Hematopoietic multipotent progenitor cell treated with erythropoietin and hydrocortisone succinate and interleukin-3 and kit ligand, for 17 days (in vitro differentiated cells): ENCODE data around the gene THSD1.
"Not testable (repeated sequence)": the region's sequence is repeated elsewhere in the genome, so short reads cannot be mapped to it uniquely, and the experiment has no call there.

ENCODE experiments used
- DNase-seq: peaks from one replicate; pipeline ENCODE4 v3.0.0-alpha.2; 2015; ENCODE audit warnings: low spot score

The THSD1 gene

DNA sequence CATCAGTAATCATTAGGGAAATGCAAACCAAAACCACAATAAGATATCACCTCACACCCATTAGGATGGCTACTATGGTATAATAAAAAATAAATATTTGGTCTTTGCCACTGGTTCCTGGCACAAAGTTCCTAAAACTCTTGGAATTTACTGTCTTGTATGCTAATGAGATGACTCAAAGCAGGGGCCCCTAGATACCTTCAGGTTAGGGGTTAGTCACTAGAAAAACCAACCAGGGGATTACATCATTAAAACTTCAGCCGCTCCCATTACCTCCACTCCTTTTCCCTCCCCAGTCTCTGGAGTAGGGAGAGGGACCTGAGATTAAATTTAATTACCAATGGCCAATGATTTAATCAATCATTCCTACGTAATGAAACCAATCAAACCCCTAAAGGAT, 49.6 kb downstream of the THSD1 start:
- DNase-seq: no peak

- DNase-seq: no peak
Observed at GRCh38 chr13:52353193-52353592, 52.8 kb downstream of the THSD1 start.

- peak; percentile 34 for DNase-seq
Observed at GRCh38 chr13:52348983-52349780, 56.8 kb downstream of the THSD1 start.

GRCh38 chr13:52348071-52348470, 57.9 kb downstream of the THSD1 start:
- no peak for DNase-seq

GRCh38 chr13:52345631-52346251, 60.2 kb downstream of the THSD1 start:
- no peak for DNase-seq

DNA sequence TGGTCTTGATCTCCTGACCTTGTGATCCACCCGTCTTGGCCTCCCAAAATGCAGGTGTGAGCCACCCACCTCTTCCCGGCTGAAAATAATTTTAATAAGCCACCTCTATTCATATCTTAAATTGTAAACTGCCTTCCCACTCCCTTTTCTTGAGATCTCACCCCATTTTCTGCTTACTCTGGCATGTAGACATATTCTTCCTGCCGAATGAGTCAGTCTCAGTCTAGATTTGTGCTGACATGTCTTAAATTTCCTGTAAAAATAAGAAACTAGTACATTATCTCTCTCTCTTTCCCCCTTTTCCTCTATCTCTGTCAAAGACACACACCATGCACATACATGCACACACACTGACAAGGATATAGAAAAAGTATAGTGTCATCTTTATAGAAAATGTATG, 60.9 kb downstream of the THSD1 start:
- no peak for DNase-seq

- DNase-seq: no peak
Observed at GRCh38 chr13:52344108-52344507, 61.9 kb downstream of the THSD1 start.

GRCh38 chr13:52342203-52342602, 63.8 kb downstream of the THSD1 start:
- not testable (repeated sequence) for DNase-seq

DNA sequence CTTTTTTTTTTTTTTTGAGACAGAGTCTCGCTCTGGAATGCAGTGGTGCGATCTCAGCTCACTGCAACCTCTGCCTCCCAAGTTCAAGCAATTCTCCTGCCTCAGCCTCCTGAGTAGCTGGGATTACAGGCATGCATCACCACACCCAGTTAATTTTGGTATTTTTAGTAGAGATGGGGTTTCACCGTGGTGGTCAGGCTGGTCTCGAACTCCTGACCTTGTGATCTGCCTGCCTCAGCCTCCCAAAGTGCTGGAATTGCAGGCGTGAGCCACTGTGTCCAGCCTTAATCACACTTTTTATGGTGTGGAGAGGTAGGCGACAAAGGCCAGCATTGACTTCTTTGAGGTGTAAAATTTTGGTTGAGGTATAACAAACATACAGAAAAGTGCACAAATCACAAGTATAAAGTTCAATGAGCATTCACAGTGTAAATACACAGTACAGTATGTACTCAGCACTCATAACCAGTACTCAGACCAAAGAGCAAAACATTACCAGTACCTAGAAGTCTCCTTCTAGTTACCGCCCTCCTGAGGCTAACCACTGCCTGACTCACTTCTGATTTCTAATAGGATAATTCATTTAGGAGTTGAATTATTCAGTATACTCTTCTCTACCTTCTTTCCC, 68.0 kb downstream of the THSD1 start:
- not testable (repeated sequence) for DNase-seq

GRCh38 chr13:52334107-52334506, 71.9 kb downstream of the THSD1 start:
- DNase-seq: not testable (repeated sequence)

- not testable (repeated sequence) for DNase-seq
Observed at GRCh38 chr13:52331844-52332243, 74.1 kb downstream of the THSD1 start.
